Spleen (tissue), 7 donors: ENCODE data around the gene CYP24A1.

Source experiments
- POLR2A ChIP-seq, 3 donors: fragments of 450-650 bp; IDR thresholded peaks; one replicate each; pipeline ENCODE4 v1.5.1; 2017; ENCODE audit warnings: antibody characterized with exemption in 3 of 3, mild to moderate bottlenecking in 1 of 3
- POLR2AphosphoS5 ChIP-seq, 3 donors: sonication (generic); formaldehyde crosslinking; IDR thresholded peaks; one replicate each; pipeline ENCODE4 v1.5.1; 2017; ENCODE audit warnings: antibody characterized with exemption in 3 of 3
- TF ChIP-seq, protein P1 (sequence below), 11 experiments: fragments of 200-600 bp in 7 of 11; fragments of 450-650 bp in 4 of 11; sonication (generic) in 4 of 11; IDR thresholded peaks in 8 of 11; conservative IDR thresholded peaks in 3 of 11; 1 replicate in 7 of 11; 2 replicates in 4 of 11; pipeline versions ENCODE4 v1.4.0 to v1.8.0; 2016 to 2021; ENCODE audit warnings: antibody characterized with exemption in 11 of 11, inconsistent platforms in 4 of 11, mild to moderate bottlenecking in 1 of 11
- donor health status: DM: no; HTN: no; CAD: no; lungs with moderate emphysema.
- donor health status: DM: no; HTN: no; CAD: no.
- donor health status: DM: no; HTN: no; CAD: no.

DNA sequence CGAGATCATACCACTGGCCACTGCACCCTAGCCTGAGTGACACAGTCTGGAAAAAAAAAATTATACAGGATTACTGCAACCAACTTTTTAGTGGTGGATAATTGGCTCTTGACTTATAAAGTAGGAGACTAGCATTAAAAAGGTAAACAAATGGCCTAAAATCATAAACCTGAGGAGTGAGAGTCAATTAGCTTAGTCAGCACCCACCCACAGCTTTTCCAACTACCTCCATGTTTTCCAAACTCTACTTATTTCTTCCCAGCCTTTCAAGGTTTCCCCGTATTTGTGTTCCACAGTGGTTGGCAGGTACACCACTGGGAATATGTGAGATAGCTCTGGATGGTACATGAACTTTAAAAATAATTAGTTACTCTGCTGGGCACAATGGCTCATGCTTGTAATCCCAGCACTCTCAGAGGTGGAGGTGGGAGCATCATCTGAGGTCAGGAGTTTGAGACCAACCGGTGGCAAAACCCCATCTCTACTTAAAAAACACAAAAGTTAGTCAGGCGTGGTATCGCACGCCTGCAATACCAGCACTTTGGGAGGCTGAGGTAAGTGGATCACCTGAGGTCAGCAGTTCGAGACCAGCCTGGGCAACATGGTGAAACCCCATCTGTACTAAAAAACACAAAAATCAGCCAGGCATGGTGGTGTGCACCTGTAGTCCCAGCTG, 6.7 kb downstream of the CYP24A1 start:
- TF ChIP-seq POLR2A (IDR thresholded peaks at IDR 0.05) (no peak), POLR2AphosphoS5 (IDR thresholded peaks at IDR 0.05) (no peak)
- TF ChIP-seq, protein P1, sequence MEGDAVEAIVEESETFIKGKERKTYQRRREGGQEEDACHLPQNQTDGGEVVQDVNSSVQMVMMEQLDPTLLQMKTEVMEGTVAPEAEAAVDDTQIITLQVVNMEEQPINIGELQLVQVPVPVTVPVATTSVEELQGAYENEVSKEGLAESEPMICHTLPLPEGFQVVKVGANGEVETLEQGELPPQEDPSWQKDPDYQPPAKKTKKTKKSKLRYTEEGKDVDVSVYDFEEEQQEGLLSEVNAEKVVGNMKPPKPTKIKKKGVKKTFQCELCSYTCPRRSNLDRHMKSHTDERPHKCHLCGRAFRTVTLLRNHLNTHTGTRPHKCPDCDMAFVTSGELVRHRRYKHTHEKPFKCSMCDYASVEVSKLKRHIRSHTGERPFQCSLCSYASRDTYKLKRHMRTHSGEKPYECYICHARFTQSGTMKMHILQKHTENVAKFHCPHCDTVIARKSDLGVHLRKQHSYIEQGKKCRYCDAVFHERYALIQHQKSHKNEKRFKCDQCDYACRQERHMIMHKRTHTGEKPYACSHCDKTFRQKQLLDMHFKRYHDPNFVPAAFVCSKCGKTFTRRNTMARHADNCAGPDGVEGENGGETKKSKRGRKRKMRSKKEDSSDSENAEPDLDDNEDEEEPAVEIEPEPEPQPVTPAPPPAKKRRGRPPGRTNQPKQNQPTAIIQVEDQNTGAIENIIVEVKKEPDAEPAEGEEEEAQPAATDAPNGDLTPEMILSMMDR (IDR thresholded peaks at IDR 0.05 in 8 of 11, conservative IDR thresholded peaks at IDR 0.05 in 3 of 11), result no peak
